Transverse colon (tissue), 4 donors: Measurements from ENCODE around the gene DSCAM.
A peak's percentile ranks its signal among the peaks of the same experiment; 100 is the strongest.

ENCODE experiments used
- CTCF ChIP-seq, 5 experiments: fragments of 200-600 bp in 3 of 5; fragments of 450-650 bp in 2 of 5; sonication (generic) in 3 of 5; IDR thresholded peaks; 1 replicate in 2 of 5; 2 replicates in 3 of 5; pipeline ENCODE4 v1.5.1; 2016 to 2017; ENCODE audit warnings: antibody characterized with exemption in 5 of 5, inconsistent platforms in 3 of 5, mild to moderate bottlenecking in 2 of 5, moderate library complexity in 1 of 5
- EP300 ChIP-seq: sonication (generic); formaldehyde crosslinking; IDR thresholded peaks from one replicate; pipeline ENCODE4 v1.6.1; 2017; ENCODE audit warnings: antibody characterized with exemption, low read depth
- POLR2A ChIP-seq: fragments of 450-650 bp; IDR thresholded peaks from one replicate; pipeline ENCODE4 v1.6.1; 2016; ENCODE audit warnings: antibody characterized with exemption, mild to moderate bottlenecking, moderate library complexity
- POLR2AphosphoS5 ChIP-seq, 3 donors: sonication (generic); formaldehyde crosslinking; IDR thresholded peaks; one replicate each; pipeline ENCODE4 v1.6.1; 2016; ENCODE audit warnings: antibody characterized with exemption in 3 of 3

- TF ChIP-seq CTCF (IDR thresholded peaks at IDR 0.05): no peak
- TF ChIP-seq POLR2A: no peak
- peak; percentile 42 for TF ChIP-seq EP300
- peak in 2 of 3 donors; percentile 76 to 89 for TF ChIP-seq POLR2AphosphoS5 (IDR thresholded peaks at IDR 0.05)
These were observed 792.6 kb downstream of the DSCAM start for GRCh38 chr21:40054403-40054802.
